Measurements from ENCODE around the gene CCDC68.
"Not testable (repeated sequence)": the region's sequence is repeated elsewhere in the genome, so short reads cannot be mapped to it uniquely, and the experiment has no call there.

CCDC68 gene

DNA sequence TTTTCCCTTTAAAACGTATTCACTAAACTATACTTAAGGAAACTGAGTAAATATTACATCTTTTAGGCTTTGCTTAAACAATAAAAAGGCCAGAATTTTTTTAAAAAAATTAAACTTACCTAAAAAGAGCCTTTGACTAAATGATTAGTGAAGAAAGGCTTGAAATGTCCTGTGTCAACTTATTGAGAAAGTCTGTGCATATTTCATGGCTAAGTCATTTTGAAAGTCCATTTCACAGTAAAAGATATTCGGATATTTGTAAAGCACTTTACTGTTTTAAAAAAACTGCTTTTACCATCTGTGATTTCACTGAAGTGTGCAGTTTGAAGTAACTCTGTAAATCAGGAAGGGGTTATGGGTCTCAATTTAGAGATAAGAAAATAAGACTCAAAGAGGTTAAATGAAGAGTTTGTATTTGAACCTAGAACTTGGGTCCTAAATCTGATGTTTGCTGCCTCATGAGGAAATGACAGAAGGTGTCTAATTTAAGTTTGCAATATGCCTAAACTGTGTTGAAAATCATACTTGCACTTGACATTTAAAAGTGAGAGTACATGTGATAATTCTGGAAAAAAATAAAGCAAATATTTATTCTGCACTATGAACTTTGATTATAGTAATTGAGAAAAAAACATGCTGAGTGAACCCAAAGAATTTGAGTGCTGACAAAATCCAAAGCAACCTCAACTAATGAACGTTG is 80.5 kb downstream of the CCDC68 start:
- DNase-seq, result no peak

GRCh38 chr18:54878159-54878622 is 81.1 kb downstream of the CCDC68 start:
- no peak for DNase-seq

GRCh38 chr18:54877076-54877475 is 82.2 kb downstream of the CCDC68 start:
- DNase-seq, result no peak

DNA sequence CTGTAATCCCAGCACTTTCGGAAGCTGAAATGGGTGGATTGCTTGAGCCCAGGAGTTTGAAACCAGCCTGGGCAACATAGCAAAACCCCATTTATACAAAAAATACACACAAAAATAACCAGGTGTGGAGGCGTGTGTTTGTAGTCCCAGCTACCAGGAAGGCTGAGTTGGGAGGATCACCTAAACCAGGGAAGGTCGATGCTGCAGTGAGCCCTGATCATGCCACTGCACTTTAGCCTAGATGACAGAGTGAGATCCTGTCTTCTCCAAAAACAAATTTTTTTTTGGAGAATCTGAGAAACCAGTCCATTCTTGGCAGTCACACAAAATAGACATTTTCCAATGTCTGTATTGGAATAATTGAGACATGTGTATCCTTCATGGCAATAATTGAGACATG is 84.2 kb downstream of the CCDC68 start:
- no peak for DNase-seq

- DNase-seq, result no peak
These were observed 85.4 kb downstream of the CCDC68 start for GRCh38 chr18:54873884-54874255.

DNA sequence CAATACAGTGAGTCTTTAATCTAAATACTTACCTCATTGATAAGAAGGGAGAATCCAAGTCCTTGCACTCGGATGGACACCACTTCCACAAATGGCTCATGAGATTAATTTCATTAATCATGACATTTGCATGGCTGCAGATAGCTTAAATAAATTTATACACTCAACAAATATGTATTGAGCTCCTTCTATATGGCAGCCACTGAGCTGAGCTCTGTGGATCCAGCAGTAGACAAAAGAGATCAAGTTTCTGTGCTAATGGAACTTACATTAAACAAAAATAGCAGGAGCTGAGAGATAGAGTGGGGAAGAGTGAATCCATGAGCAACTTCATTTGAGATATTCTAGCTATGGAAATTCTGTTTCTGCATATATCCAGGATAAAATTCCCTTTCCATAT is 86.6 kb downstream of the CCDC68 start:
- no peak for DNase-seq

GRCh38 chr18:54871231-54871630 is 88.0 kb downstream of the CCDC68 start:
- DNase-seq, result no peak

- no peak for DNase-seq
These were observed 92.1 kb downstream of the CCDC68 start for GRCh38 chr18:54867131-54867530.

GRCh38 chr18:54860941-54861340 is 98.3 kb downstream of the CCDC68 start:
- DNase-seq, result no peak

DNA sequence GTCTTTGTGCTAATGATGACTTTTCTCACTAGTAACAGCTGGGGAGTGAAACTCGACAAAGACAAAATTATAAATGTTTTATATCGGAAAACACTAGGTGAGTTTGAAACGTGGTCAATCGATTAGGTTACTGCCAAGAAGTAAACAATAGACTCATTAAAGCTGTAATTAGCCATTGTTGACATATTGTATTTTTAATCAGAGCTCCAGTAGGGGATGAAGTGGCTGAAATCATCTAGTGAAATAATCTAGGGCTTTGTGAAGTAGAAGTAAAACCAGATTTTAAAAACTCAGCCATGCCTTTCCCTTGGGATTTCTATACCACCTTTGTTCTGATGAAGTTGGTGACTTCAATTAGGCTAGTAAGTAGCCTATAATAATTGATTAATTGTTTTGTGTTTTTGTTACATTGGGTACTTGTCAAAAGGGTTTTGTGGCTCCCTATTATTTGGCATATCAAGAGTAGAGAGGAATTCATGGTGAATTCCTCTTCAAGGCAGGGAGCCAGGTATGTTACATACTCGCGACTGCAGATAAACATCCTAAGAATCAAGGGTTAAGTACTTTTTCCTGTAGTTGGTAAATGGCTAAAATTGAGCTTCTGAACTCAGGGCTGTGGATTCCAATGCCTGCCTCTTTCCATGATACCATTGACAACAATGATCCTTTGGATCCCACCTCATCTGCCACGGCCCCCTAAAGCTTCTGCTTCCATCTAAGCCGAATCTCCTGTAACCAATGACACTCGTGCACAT is 99.4 kb downstream of the CCDC68 start:
- no peak for DNase-seq

DNA sequence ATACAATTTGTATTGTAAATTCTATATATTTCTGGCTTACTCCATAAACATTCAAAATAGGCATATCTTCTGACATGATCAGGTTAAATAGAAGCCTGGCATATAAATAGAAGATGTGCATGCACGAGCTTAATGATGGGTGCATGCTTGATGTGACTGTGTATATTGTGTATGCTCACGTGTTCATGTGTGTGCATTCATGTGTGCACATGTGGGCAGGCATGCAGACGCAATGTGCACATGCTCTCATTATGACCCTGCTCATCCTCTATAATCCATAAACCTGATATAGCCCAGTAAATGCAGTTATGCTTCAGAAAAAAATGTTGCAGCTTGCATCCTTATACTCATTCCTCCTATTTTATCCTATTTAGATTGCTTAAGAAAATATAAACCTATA is 101.8 kb downstream of the CCDC68 start:
- no peak for DNase-seq

DNA sequence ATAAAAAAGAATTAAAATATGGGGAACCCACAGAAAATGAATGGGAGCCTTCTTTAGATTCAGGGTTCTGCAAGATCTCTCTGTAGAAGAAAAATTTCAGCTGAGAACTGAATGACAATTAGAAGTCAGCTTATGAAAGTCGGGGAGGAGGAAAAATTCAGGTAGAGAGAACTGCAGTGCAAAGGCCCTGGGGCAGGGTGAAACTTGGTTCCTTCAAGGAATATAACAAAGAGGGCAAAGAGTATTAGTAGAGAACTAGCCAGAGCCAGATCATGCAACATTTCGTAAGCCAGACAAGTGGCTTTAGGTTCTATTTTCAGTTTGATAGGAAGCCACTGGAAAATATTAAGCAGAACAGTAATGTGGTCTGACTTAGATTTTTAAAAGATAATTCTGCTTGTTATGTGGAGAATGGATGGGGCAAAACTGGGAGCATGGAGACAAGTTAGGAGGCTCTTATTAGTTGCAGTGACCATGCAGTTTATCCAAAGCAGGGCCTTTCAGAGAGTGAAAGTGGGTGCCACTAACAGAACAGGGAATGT is 103.1 kb downstream of the CCDC68 start:
- no peak for DNase-seq

GRCh38 chr18:54855050-54855449 is 104.2 kb downstream of the CCDC68 start:
- not testable (repeated sequence) for DNase-seq

- no peak for DNase-seq
These were observed 106.2 kb downstream of the CCDC68 start for GRCh38 chr18:54852780-54853675.
